ENCODE measurements around the gene HECTD4. TPM values are rescaled to one million over a fixed set of nuclear protein-coding genes. Genes with fewer than 3 reads are reported as not detected.
"Not testable (repeated sequence)": the region's sequence is repeated elsewhere in the genome, so short reads cannot be mapped to it uniquely, and the experiment has no call there.

HECTD4 gene
- total and polyA plus RNA-seq, 2 experiments from 2014 or later = 25.7 to 36.9 TPM

DNA sequence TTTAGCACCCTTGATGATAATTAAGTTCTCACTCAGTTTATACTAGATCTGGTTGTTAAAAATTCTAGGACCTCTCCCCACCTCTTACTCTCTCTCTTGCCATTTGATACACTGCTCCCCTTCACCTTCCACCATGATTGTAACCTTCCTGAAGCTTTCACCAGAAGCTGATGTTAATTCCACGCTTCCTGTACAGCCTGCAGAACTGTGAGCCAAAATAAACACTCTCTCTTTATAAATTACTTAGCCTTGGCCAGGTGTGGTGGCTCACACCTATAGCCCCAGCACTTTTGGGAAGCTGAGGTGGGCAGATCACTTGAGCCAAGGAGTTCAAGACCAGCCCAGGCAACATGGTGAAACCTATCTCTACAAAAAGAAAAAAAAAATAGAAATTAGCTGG, 11.1 kb upstream of the HECTD4 start (continued):
- TF ChIP-seq, protein P1, sequence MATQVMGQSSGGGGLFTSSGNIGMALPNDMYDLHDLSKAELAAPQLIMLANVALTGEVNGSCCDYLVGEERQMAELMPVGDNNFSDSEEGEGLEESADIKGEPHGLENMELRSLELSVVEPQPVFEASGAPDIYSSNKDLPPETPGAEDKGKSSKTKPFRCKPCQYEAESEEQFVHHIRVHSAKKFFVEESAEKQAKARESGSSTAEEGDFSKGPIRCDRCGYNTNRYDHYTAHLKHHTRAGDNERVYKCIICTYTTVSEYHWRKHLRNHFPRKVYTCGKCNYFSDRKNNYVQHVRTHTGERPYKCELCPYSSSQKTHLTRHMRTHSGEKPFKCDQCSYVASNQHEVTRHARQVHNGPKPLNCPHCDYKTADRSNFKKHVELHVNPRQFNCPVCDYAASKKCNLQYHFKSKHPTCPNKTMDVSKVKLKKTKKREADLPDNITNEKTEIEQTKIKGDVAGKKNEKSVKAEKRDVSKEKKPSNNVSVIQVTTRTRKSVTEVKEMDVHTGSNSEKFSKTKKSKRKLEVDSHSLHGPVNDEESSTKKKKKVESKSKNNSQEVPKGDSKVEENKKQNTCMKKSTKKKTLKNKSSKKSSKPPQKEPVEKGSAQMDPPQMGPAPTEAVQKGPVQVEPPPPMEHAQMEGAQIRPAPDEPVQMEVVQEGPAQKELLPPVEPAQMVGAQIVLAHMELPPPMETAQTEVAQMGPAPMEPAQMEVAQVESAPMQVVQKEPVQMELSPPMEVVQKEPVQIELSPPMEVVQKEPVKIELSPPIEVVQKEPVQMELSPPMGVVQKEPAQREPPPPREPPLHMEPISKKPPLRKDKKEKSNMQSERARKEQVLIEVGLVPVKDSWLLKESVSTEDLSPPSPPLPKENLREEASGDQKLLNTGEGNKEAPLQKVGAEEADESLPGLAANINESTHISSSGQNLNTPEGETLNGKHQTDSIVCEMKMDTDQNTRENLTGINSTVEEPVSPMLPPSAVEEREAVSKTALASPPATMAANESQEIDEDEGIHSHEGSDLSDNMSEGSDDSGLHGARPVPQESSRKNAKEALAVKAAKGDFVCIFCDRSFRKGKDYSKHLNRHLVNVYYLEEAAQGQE (IDR thresholded peaks at IDR 0.05; ENCODE audit: unreplicated experiment) = no peak
- TF ChIP-seq CREB1 (CRISPR knock-in tag; IDR thresholded peaks at IDR 0.05; ENCODE audit: low read depth) (no peak), NANOG (IDR thresholded peaks at IDR 0.05; ENCODE audit: borderline replicate concordance) (no peak), STAT1 (IDR thresholded peaks at IDR 0.05; ENCODE audit: unreplicated experiment) (no peak)

DNA sequence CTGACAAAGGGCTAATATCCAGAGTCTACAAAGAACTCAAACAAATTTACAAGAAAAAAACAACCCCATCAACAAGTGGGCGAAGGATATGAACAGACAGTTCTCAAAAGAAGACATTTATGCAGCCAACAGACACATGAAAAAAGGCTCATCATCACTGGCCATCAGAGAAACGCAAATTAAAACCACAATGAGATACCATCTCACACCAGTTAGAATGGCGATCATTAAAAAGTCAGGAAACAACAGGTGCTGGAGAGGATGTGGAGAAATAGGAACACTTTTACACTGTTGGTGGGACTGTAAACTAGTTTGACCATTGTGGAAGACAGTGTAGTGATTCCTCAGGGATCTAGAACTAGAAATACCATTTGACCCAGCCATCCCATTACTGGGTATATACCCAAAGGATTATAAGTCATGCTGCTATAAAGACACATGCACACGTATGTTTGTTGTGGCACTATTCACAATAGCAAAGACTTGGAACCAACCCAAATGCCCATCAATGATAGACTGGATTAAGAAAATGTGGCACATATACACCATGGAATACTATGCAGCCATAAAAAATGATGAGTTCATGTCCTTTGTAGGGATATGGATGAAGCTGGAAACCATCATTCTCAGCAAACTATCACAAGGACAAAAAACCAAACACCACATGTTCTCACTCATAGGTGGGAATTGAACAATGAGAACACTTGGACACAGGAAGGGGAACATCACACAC, 7.9 kb upstream of the HECTD4 start:
- H3K36me3 ChIP-seq (ENCODE audit: insufficient read depth); H3K79me2 ChIP-seq (replicated peaks; ENCODE audit: insufficient read depth); H3K9me2 ChIP-seq (ENCODE audit: insufficient read depth); H3K4me2 ChIP-seq; DNase-seq (ENCODE audit: low spot score); H3F3A ChIP-seq (replicated peaks; ENCODE audit: low read depth); H4K20me1 ChIP-seq (replicated peaks; ENCODE audit: insufficient read depth); H3K9me3 Mint-ChIP-seq; H3K27me3 Mint-ChIP-seq (ENCODE audit: insufficient read depth, low read depth, poor library complexity); ATAC-seq; H3K27ac ChIP-seq (ENCODE audit: low read depth); H3K27me3 ChIP-seq (ENCODE audit: insufficient read depth); H3K4me3 Mint-ChIP-seq; H3K36me3 Mint-ChIP-seq (ENCODE audit: low read depth); H3K4me3 ChIP-seq; H2AFZ ChIP-seq; H3K4me1 ChIP-seq (ENCODE audit: insufficient read depth); H3K4me1 Mint-ChIP-seq; H3K27ac Mint-ChIP-seq: not testable (repeated sequence)

DNA sequence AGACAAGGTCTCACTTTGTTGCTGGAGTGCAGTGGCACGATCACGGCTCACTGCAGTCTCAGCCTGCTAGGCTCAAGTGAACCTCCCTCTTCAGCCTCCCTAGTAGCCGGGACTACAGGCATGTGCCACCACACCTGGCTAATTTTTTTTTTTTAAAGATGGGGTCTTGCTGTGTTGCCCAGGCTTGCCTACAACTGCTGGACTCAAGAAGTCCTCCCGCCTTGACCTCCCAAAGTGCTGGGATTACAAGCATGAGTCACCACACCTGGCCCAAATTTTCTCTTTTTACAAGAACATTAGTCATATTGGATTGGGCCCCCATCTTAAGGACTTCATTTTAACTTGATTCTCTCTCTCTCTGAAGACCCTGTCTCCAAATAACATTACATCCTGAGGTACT, 7.0 kb upstream of the HECTD4 start:
- TF ChIP-seq ZNF114 (CRISPR knock-in tag; IDR thresholded peaks at IDR 0.05) (no peak), CREB1 (CRISPR knock-in tag; IDR thresholded peaks at IDR 0.05; ENCODE audit: low read depth) (no peak)
- H3K79me2 ChIP-seq (replicated peaks; ENCODE audit: insufficient read depth) = no peaks in the 10 kb centered on the region
- peaks cover 5% of the 10 kb centered on the region; the same call in 1 of the 2 replicates for H3K27me3 ChIP-seq (ENCODE audit: insufficient read depth)
- peaks cover 9% of the 10 kb centered on the region; the same call in 2 of the 3 replicates for H3K4me1 Mint-ChIP-seq
- H3K4me3 ChIP-seq = no peak overlapping the region
- H3K9me3 Mint-ChIP-seq = no peaks in the 10 kb centered on the region; the same call in 2 of the 3 replicates
- no peak for DNase-seq (ENCODE audit: low spot score)
- no peak overlapping the region for H3K27ac Mint-ChIP-seq
- peaks cover 6% of the 10 kb centered on the region; the same call in 1 of the 2 replicates for H3K4me1 ChIP-seq (ENCODE audit: insufficient read depth)
- no peak overlapping the region for H3K4me3 Mint-ChIP-seq
- no peak for ATAC-seq
- H3K36me3 Mint-ChIP-seq (ENCODE audit: low read depth) = no peaks in the 10 kb centered on the region
- no peak overlapping the region for H3K27ac ChIP-seq (ENCODE audit: low read depth)
- H2AFZ ChIP-seq = no peak overlapping the region
- no peaks in the 10 kb centered on the region for H3K36me3 ChIP-seq (ENCODE audit: insufficient read depth)
- peaks cover 2% of the 10 kb centered on the region for H3K27me3 Mint-ChIP-seq (ENCODE audit: insufficient read depth, low read depth, poor library complexity)
- no peaks in the 10 kb centered on the region for H4K20me1 ChIP-seq (replicated peaks; ENCODE audit: insufficient read depth)
- no peaks in the 10 kb centered on the region; the same call in 1 of the 2 replicates for H3K9me2 ChIP-seq (ENCODE audit: insufficient read depth)
- no peak overlapping the region for H3K4me2 ChIP-seq
- H3F3A ChIP-seq (replicated peaks; ENCODE audit: low read depth) = 0 out of 2 replicates have a peak, but pooled peaks cover 3% of the 10 kb centered on the region

All from GM23338 (cell line).